Measurements from ENCODE around the gene PRTG.
"Not testable (repeated sequence)": the region's sequence is repeated elsewhere in the genome, so short reads cannot be mapped to it uniquely, and the experiment has no call there.

Gene PRTG, protein sequence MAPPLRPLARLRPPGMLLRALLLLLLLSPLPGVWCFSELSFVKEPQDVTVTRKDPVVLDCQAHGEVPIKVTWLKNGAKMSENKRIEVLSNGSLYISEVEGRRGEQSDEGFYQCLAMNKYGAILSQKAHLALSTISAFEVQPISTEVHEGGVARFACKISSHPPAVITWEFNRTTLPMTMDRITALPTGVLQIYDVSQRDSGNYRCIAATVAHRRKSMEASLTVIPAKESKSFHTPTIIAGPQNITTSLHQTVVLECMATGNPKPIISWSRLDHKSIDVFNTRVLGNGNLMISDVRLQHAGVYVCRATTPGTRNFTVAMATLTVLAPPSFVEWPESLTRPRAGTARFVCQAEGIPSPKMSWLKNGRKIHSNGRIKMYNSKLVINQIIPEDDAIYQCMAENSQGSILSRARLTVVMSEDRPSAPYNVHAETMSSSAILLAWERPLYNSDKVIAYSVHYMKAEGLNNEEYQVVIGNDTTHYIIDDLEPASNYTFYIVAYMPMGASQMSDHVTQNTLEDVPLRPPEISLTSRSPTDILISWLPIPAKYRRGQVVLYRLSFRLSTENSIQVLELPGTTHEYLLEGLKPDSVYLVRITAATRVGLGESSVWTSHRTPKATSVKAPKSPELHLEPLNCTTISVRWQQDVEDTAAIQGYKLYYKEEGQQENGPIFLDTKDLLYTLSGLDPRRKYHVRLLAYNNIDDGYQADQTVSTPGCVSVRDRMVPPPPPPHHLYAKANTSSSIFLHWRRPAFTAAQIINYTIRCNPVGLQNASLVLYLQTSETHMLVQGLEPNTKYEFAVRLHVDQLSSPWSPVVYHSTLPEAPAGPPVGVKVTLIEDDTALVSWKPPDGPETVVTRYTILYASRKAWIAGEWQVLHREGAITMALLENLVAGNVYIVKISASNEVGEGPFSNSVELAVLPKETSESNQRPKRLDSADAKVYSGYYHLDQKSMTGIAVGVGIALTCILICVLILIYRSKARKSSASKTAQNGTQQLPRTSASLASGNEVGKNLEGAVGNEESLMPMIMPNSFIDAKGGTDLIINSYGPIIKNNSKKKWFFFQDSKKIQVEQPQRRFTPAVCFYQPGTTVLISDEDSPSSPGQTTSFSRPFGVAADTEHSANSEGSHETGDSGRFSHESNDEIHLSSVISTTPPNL

GRCh38 chr15:55742927-55743728 lies at the start of gene PRTG:
TSS of gene PRTG (minus strand) at chr15:55743152. CDS start at chr15:55742931, 221 bp downstream.
- DNase-seq (ENCODE audit: low read depth) = no peak

DNA sequence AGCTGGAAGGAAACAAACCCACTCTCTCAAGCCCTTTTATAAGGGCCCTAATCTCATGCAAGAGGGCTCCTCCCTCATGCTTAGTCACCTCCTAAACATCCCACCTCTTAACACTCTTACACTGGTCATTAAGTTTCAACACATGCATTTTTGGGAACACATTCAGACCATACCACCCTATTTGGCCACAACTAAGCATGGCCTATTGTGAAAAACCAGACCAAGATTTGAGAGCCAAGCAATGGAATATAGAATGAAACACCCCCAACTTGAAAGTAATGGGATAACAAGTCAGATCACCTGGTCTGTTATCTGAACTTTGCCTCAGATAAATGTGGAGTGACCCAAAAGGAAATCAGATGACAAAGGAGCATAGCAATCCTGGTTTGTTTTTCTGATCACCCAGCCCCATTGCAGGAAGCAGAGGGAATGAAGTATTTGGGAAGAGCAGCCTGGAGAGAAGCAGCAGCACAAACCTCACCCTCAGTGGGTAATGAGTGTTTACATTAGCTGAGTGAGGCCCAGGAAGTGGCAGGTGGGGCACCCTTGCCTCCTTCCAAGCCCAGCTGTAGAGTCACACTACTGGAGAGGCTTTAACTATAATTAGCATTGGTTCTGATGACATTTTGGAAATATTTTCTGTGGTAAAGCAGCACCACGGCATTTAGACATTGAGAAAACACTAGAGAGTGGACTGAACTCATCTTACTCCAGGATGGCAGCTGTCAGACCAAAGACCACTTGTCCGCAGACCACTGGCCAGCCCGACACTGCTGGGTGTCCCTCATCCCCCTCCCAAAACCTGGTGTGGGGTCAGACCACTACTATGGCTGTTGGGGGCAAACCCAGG lies 48.8 kb upstream of the PRTG start:
- DNase-seq (ENCODE audit: low read depth) = no peak

- peak; percentile 28 for DNase-seq (ENCODE audit: low read depth)
These were observed 46.2 kb upstream of the PRTG start for GRCh38 chr15:55789066-55789660.

DNA sequence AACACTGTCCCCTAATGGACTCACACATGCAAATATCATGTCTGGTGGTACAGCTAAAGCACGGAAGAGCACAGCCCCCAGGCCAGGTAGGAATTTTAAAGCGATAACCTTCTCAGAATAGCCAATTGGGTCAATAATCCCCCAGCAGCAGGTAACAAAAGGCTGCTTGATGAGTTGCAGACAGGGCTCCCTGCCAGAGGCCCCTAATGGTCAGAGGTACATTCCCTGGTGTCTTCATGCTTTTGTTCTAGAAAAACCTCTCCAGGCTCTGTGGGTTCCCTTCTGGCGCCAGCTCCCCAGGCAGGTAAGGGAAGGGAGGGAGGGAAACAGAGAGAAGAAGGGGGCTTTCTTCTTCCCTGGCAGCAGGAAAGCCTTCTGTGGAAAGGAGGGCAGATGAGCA lies 43.4 kb upstream of the PRTG start:
- DNase-seq (ENCODE audit: low read depth) = no peak

- not testable (repeated sequence) for DNase-seq (ENCODE audit: low read depth)
These were observed 42.6 kb upstream of the PRTG start for GRCh38 chr15:55785593-55785992.

DNA sequence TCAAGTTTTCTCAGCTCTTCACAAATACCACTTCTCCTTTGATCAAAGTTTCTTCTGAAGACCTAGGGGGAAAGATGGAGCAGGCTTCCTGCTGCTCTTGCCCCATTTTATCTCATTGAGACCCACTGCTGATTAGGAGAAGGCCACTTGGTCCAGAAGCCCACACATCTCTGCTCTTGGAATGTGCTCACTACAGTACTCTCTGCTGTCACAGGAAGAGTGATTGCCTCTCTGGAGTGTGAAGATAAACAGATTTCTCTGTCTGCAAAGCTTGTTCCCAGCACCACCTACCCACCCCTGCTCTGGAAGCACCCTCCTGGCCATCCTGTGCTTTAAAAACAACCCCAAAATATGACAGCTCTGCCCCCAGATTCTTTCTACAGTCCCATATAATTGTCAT lies 41.3 kb upstream of the PRTG start:
- DNase-seq (ENCODE audit: low read depth) = no peak

DNA sequence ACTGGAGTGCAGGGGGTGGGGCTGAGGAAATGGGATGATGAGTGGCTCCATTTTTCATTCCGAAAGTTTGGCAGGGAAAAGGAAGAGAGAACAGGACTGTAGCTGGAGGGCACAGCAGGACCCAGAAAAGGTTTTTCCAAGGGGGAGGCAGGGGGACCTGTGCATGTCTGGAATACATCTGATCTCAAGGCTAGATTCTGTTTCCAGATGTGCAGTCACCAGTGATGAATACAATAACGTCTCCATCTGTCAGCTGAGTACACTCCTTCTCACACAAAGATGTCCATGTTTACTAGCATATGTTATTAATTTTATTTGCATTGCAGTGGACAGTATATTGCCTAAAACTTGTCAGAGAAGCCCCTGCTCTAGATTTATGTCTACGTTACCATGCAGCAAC lies 39.9 kb upstream of the PRTG start:
- no peak for DNase-seq (ENCODE audit: low read depth)

DNA sequence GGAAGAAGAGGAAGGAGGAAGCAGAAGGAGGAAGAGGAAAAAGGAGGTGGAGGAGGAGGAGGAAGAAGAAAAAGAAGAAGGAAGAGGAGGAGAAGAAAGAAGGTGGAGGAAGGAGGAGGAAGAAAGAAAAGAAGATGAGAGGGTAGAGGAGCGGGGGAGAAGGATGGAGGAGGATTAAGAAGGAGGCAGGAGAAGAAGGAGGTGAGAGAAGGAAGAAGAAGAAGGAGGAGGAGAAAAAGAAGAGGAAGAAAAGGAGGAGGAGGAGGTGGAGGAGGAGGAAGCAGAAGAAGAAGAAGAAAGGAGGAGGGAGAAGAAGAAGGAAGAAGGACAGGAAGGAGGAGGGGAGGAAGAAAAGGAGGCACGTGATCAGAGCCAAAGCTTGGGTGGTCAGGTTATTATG lies 37.3 kb upstream of the PRTG start:
- DNase-seq (ENCODE audit: low read depth) = no peak

DNA sequence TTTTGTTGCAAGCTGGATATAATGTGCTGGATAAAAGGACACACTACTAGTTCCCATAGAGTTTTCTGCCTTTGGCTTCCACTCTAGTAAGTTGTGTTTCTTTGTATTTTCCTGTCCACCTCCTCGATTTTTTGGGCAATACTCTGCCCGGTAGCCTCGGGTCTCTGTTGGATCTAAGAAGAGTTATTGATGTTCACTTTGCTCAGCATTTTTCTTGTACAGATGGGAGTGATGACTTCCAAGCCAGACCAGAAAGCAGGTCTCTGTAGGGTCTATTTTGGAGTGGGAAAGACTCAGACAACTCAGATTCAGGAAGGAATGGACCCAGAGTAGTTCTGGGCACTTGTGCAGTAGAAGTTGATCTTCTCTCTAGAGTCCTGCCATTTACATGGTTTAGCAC lies 36.0 kb upstream of the PRTG start:
- no peak for DNase-seq (ENCODE audit: low read depth)

- DNase-seq (ENCODE audit: low read depth) = no peak
These were observed 32.4 kb upstream of the PRTG start for GRCh38 chr15:55775316-55775715.

- DNase-seq (ENCODE audit: low read depth) = peak; percentile 7
These were observed 31.4 kb upstream of the PRTG start for GRCh38 chr15:55774113-55774970.

GRCh38 chr15:55770806-55771205 lies 27.9 kb upstream of the PRTG start:
- DNase-seq (ENCODE audit: low read depth) = no peak

- DNase-seq (ENCODE audit: low read depth) = no peak
These were observed 27.3 kb upstream of the PRTG start for GRCh38 chr15:55770261-55770660.

DNA sequence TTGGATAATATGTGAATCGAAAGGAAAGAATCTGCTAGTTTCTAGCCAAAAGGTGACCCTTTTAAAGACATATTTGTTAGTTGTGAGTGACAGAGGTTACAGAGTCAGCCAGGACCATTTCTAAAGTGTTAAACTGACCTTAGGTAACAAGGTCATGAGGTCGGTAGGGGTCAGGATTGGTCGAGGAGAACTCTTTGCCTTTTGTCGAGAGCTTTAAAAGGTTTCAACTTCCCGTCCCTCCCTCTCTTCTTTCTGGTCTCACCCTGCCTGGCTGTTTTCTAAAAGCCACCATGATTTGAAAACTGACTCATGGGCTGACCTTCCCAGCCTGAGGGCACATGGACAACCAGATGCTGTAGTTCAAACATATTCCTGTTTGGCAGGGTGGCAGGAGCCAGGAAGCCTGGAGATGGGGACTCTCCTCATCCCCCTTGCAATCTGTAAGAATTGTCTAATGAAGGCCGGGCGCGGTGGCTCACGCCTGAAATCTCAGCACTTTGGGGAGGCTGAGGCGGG lies 25.8 kb upstream of the PRTG start:
- DNase-seq (ENCODE audit: low read depth) = no peak

GRCh38 chr15:55766676-55767075 lies 23.7 kb upstream of the PRTG start:
- no peak for DNase-seq (ENCODE audit: low read depth)

GRCh38 chr15:55764398-55764797 lies 21.4 kb upstream of the PRTG start:
- no peak for DNase-seq (ENCODE audit: low read depth)

GRCh38 chr15:55758580-55758986 lies 15.6 kb upstream of the PRTG start:
- no peak for DNase-seq (ENCODE audit: low read depth)

- DNase-seq (ENCODE audit: low read depth) = not testable (repeated sequence)
These were observed 10.5 kb upstream of the PRTG start for GRCh38 chr15:55753433-55753832.

GRCh38 chr15:55750706-55751105 lies 7.8 kb upstream of the PRTG start:
- DNase-seq (ENCODE audit: low read depth) = no peak
